Measurements from ENCODE around the gene CSTF3.
A peak's percentile ranks its signal among the peaks of the same experiment; 100 is the strongest.

The CSTF3 gene

DNA sequence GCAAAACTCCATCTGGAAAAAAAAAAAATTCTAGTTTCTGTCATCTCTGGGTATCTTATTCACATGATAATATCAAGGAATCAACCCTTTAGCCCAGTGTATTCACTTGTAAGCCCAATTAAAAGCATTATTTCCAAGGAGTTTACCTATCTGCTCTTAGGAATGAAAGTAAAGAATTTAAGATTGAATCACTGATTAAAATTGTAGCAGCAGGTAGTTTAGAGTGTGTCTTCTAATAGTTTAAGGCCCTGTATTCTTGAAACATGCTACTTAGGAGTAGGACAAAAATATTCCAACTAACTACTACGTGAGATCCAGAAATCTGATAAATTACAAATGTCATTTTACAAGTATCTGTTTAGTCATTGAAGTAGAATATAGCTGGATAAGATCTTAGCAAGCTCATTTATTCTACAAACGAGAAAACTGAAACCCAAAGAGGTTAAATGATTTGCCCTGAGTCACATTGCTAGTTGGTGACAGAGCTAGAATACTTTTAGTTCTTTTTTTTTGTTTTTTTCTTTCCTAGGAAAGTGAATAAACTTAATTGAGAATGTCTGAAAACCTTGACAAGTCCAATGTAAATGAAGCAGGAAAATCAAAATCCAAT is 118.0 kb downstream of the CSTF3 start:
- WGBS, 2 experiments: 96 to 100% methylated on average over 1 of the region's 2 CpGs
- H3K9me3 ChIP-seq (ENCODE audit: control insufficient read depth, low read length): no peaks in the 10 kb centered on the region
- H3K36me3 ChIP-seq (ENCODE audit: control insufficient read depth, insufficient read depth, low read length): peaks cover 30% of the 10 kb centered on the region
- H3K27me3 ChIP-seq (ENCODE audit: control insufficient read depth, insufficient read depth, low read length, poor library complexity, severe bottlenecking): no peaks in the 10 kb centered on the region
- no peak overlapping the region for H3K4me3 ChIP-seq (ENCODE audit: insufficient read depth, low read depth, low read length)
- H3K27ac ChIP-seq (ENCODE audit: insufficient read depth, low read depth, low read length, poor library complexity, severe bottlenecking): no peak overlapping the region
- H3K4me1 ChIP-seq (ENCODE audit: control insufficient read depth, insufficient read depth, low read length): peaks cover 5% of the 10 kb centered on the region

DNA sequence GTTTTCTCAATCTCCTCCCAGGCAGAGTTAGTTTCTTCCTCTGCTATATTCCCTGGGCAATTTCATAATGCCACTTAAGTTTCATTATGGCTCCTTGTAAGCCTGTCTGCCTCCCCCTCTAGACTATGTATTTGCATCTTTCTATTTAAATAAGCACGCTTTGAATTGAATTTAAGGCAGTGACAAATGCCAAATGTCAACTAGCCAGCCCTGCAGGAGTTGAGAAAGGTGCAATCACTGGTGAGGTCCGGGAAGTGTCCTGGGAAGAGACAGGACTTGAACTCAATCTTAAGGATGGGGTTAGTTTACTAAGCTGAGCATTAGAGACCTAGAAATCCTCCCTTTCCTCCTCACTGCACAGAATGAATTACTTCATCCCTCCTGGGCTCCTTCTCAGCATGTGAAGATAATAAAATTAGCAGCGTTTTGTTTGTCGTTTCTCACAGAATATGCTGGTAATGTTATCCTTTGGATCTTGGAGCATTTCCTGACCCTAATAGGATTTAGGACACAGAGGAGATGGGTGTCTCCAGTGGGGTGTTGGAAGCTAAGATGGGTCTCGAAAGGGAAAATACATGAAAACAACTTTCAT is 120.3 kb downstream of the CSTF3 start:
- H3K36me3 ChIP-seq (ENCODE audit: control insufficient read depth, insufficient read depth, low read length): peaks cover 20% of the 10 kb centered on the region
- H3K4me3 ChIP-seq (ENCODE audit: insufficient read depth, low read depth, low read length): no peak overlapping the region
- H3K27me3 ChIP-seq (ENCODE audit: control insufficient read depth, insufficient read depth, low read length, poor library complexity, severe bottlenecking): no peaks in the 10 kb centered on the region
- no peak overlapping the region for H3K27ac ChIP-seq (ENCODE audit: insufficient read depth, low read depth, low read length, poor library complexity, severe bottlenecking)
- peaks cover 5% of the 10 kb centered on the region for H3K4me1 ChIP-seq (ENCODE audit: control insufficient read depth, insufficient read depth, low read length)
- no peaks in the 10 kb centered on the region for H3K9me3 ChIP-seq (ENCODE audit: control insufficient read depth, low read length)
- WGBS, 2 experiments: 71 to 76% methylated on average over 4 to 5 of the region's 5 CpGs

DNA sequence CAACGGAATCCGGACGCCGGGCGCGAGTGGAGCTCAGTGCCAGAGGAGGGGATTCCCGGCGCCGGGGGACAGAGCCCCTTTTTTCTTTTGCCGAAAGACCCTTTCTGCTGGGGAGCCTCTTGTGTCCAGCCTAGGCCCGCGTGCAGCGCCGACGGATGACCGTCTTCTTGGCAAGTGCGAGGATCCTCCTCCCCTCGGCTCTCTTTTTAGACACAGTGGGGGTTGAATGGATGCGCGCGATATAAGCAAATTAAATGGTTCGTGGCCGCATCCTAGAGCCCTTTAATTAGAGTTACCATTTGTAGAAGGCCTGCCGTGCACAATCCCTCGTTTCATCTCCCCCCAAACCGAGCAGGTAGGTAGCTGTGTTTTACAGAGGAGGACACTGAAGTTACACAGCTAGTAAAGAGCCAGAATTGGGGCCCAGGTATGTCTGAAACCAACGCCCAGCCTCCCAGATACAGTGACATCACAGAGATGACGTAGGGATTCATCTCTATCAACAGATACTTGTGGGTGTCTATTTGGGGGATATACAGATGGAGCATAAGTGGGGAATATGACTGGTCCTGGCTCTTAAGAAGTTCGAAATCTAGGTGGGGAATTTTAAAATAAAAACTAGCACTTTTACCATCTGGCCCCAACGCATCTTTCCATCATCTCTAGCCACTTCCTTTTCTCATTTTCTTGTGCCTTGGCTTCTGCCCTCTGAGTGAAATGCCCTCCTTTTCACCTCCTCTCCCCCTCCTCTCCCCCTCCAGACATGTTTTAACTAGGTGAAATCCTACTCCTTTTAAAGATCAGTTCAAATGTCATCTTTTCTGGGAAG is 121.0 kb downstream of the CSTF3 start:
- H3K36me3 ChIP-seq (ENCODE audit: control insufficient read depth, insufficient read depth, low read length): peaks cover 13% of the 10 kb centered on the region
- no peaks in the 10 kb centered on the region for H3K27me3 ChIP-seq (ENCODE audit: control insufficient read depth, insufficient read depth, low read length, poor library complexity, severe bottlenecking)
- peak overlapping the region; percentile 3 for H3K27ac ChIP-seq (ENCODE audit: insufficient read depth, low read depth, low read length, poor library complexity, severe bottlenecking)
- H3K4me3 ChIP-seq (ENCODE audit: insufficient read depth, low read depth, low read length): peak overlapping the region; percentile 70
- WGBS, 2 experiments: 10 to 12% methylated on average over 27 to 30 of the region's 30 CpGs
- no peaks in the 10 kb centered on the region for H3K9me3 ChIP-seq (ENCODE audit: control insufficient read depth, low read length)
- peaks cover 5% of the 10 kb centered on the region for H3K4me1 ChIP-seq (ENCODE audit: control insufficient read depth, insufficient read depth, low read length)

GRCh38 chr11:33039274-33040032 is 121.8 kb downstream of the CSTF3 start, which contains the start of gene TCP11L1:
TCP11L1 (plus strand) TSS chr11:33039572; CDS start chr11:33043774, 4,202 bp downstream.
- H3K27me3 ChIP-seq (ENCODE audit: control insufficient read depth, insufficient read depth, low read length, poor library complexity, severe bottlenecking): no peaks in the 10 kb centered on the region
- peak within 1 kb of the TSS; percentile 91 for H3K27ac ChIP-seq (ENCODE audit: insufficient read depth, low read depth, low read length, poor library complexity, severe bottlenecking)
- H3K36me3 ChIP-seq (ENCODE audit: control insufficient read depth, insufficient read depth, low read length): peaks cover 6% of the 10 kb centered on the region
- peaks cover 5% of the 10 kb centered on the region for H3K4me1 ChIP-seq (ENCODE audit: control insufficient read depth, insufficient read depth, low read length)
- peak within 1 kb of the TSS; percentile 70 for H3K4me3 ChIP-seq (ENCODE audit: insufficient read depth, low read depth, low read length)
- 0% methylated on average over 84 of the region's 84 CpGs for WGBS, 2 experiments
- H3K9me3 ChIP-seq (ENCODE audit: control insufficient read depth, low read length): no peaks in the 10 kb centered on the region

DNA sequence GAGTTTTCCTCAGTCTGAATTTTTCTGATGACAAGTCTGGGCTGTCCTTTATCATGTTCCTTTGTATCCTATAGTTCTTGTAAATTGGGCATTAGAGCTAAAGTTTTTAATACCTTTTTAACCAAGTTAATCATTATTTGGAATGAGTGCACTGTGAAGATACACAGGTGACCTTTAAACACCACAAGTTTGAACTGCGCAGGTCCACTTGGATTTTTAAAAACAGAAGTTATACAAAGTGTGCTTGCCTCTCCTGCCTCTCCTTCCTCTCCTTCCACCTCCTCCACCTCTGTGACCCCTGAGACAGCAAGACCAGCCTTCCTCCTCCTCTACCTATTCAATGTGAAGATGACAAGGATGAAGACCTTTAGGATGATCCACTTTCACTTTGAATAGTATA is 126.3 kb downstream of the CSTF3 start:
- Histone ChIP-seq H3K27ac (ENCODE audit: insufficient read depth, low read depth, low read length, poor library complexity, severe bottlenecking) (no peak overlapping the region), H3K27me3 (ENCODE audit: control insufficient read depth, insufficient read depth, low read length, poor library complexity, severe bottlenecking) (no peaks in the 10 kb centered on the region), H3K9me3 (ENCODE audit: control insufficient read depth, low read length) (no peaks in the 10 kb centered on the region), H3K4me1 (ENCODE audit: control insufficient read depth, insufficient read depth, low read length) (no peaks in the 10 kb centered on the region), H3K4me3 (ENCODE audit: insufficient read depth, low read depth, low read length) (no peak overlapping the region), H3K36me3 (ENCODE audit: control insufficient read depth, insufficient read depth, low read length) (no peaks in the 10 kb centered on the region)
- 95 to 96% methylated on average over 1 of the region's 1 CpG for WGBS, 2 experiments
